22Rv1 (cell line): ENCODE measurements around the gene NUP93.

ENCODE experiments used
- H3K27ac ChIP-seq: fragments of 450-650 bp; 2 replicates; pipeline ENCODE4 v1.5.1; 2017
- ZFX ChIP-seq: fragments of 450-650 bp; IDR thresholded peaks from 2 replicates; pipeline ENCODE4 v1.6.1; 2017; ENCODE audit warnings: antibody characterized with exemption, borderline replicate concordance
- TF ChIP-seq, protein P1 (sequence below): fragments of 450-650 bp; IDR thresholded peaks from 2 replicates; pipeline ENCODE4 v1.5.1; 2017; ENCODE audit warnings: mild to moderate bottlenecking

NUP93 gene

DNA sequence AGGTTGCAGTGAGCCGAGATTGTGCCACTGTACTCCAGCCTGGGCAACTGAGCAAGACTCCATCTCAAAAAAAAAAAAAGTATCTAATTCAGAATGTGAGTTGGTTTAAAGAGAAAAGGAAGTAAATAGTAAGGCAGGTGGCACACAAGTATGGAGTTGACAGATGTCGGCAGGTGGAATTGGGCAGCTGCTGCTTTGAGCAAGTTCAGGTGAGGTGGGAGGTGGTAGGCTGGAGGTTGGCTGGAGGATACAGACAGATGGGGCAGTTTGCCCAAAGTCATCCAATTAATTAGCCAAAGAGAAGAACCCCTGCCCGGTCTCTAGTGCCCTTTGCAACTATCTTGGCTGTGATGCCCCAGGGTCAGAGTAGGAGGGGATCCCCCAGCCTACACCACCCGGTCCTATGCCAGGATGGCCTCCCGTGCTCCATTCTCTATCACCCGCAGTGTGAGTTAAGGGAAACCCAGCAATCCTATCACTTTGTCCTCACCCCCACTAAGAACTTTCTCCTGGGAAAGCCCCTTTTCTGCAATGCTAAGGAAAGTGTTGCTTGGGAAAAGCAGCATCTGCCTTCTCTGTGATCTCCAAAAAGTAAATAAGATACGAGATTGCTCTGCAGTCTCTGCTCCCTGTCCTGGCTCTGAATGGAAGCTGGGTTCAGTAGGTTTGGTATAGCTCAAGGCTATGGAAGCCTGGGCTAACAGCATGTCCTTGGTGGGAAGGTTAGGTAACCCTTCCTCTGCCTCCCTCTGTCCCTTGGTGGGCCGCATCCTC is 167.3 kb downstream of the NUP93 start:
- TF ChIP-seq ZFX: no peak
- TF ChIP-seq, protein P1, sequence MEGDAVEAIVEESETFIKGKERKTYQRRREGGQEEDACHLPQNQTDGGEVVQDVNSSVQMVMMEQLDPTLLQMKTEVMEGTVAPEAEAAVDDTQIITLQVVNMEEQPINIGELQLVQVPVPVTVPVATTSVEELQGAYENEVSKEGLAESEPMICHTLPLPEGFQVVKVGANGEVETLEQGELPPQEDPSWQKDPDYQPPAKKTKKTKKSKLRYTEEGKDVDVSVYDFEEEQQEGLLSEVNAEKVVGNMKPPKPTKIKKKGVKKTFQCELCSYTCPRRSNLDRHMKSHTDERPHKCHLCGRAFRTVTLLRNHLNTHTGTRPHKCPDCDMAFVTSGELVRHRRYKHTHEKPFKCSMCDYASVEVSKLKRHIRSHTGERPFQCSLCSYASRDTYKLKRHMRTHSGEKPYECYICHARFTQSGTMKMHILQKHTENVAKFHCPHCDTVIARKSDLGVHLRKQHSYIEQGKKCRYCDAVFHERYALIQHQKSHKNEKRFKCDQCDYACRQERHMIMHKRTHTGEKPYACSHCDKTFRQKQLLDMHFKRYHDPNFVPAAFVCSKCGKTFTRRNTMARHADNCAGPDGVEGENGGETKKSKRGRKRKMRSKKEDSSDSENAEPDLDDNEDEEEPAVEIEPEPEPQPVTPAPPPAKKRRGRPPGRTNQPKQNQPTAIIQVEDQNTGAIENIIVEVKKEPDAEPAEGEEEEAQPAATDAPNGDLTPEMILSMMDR: no peak
- no peak overlapping the region for H3K27ac ChIP-seq

DNA sequence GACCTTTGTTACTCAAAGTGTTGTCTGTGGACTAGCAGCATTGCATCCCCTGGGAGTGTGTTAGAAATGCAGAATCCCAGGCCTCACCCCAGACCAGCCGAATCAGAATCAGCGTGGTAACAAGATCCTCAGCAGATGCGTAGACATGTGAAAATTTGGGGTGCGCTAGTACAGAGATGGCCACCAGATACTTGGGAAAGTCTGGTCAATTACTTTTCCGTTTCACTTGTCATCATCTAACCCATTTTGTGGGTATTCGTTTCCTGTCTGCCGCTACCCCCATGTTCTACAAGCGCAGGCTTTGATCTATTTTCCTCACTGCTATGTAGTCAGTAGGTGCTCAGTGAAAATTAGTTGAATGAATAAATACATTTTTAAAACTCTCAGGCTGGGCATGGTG is 168.9 kb downstream of the NUP93 start:
- no peak overlapping the region for H3K27ac ChIP-seq
- TF ChIP-seq, protein P1: no peak
- no peak for TF ChIP-seq ZFX
